ENCODE results near the gene DENND1B.
A peak's percentile ranks its signal among the peaks of the same experiment; 100 is the strongest.
"Not testable (repeated sequence)": the region's sequence is repeated elsewhere in the genome, so short reads cannot be mapped to it uniquely, and the experiment has no call there.

Gene DENND1B

GRCh38 chr1:197740992-197741391 is 34.3 kb downstream of the DENND1B start:
- DNase-seq = no peak

- DNase-seq = no peak
Observed at GRCh38 chr1:197738927-197739326, 36.4 kb downstream of the DENND1B start.

GRCh38 chr1:197737916-197738315 is 37.4 kb downstream of the DENND1B start:
- peak; percentile 31 to 39 for DNase-seq

- DNase-seq = no peak
Observed at GRCh38 chr1:197736685-197737084, 38.6 kb downstream of the DENND1B start.

GRCh38 chr1:197735461-197735860 is 39.8 kb downstream of the DENND1B start:
- DNase-seq = no peak

- DNase-seq = no peak
Observed at GRCh38 chr1:197733324-197733723, 42.0 kb downstream of the DENND1B start.

- DNase-seq = no peak
Observed at GRCh38 chr1:197732187-197732586, 43.1 kb downstream of the DENND1B start.

- DNase-seq = no peak
Observed at GRCh38 chr1:197731449-197731848, 43.8 kb downstream of the DENND1B start.

GRCh38 chr1:197725976-197726375 is 49.3 kb downstream of the DENND1B start:
- DNase-seq = no peak

- no peak for DNase-seq
Observed at GRCh38 chr1:197725044-197725443, 50.2 kb downstream of the DENND1B start.

- no peak for DNase-seq
Observed at GRCh38 chr1:197715806-197716205, 59.5 kb downstream of the DENND1B start.

- DNase-seq = no peak
Observed at GRCh38 chr1:197706601-197707000, 68.7 kb downstream of the DENND1B start.

GRCh38 chr1:197705941-197706340 is 69.3 kb downstream of the DENND1B start:
- no peak for DNase-seq

- not testable (repeated sequence) for DNase-seq
Observed at GRCh38 chr1:197700688-197701087, 74.6 kb downstream of the DENND1B start.

GRCh38 chr1:197696372-197696771 is 78.9 kb downstream of the DENND1B start:
- DNase-seq = no peak

GRCh38 chr1:197695961-197696360 is 79.3 kb downstream of the DENND1B start:
- no peak for DNase-seq

GRCh38 chr1:197692965-197693364 is 82.3 kb downstream of the DENND1B start:
- DNase-seq = no peak

- no peak for DNase-seq
Observed at GRCh38 chr1:197691816-197692215, 83.5 kb downstream of the DENND1B start.

- DNase-seq = no peak
Observed at GRCh38 chr1:197690074-197690473, 85.2 kb downstream of the DENND1B start.

- no peak for DNase-seq
Observed at GRCh38 chr1:197688233-197688632, 87.0 kb downstream of the DENND1B start.

GRCh38 chr1:197686702-197687355 is 88.5 kb downstream of the DENND1B start:
- no peak for DNase-seq

- DNase-seq = no peak
Observed at GRCh38 chr1:197686231-197686630, 89.0 kb downstream of the DENND1B start.

GRCh38 chr1:197685785-197686184 is 89.5 kb downstream of the DENND1B start:
- no peak for DNase-seq

GRCh38 chr1:197683895-197684553 is 91.3 kb downstream of the DENND1B start:
- DNase-seq = no peak

GRCh38 chr1:197683280-197683679 is 92.0 kb downstream of the DENND1B start:
- DNase-seq = no peak
